Erythroblast (primary cell): Measurements from ENCODE around the gene SPATS2.

Experiments used
- GATA1 ChIP-seq: IDR thresholded peaks from 2 replicates; pipeline ENCODE4 v1.6.1; 2011; ENCODE audit warnings: low read depth, mild to moderate bottlenecking, control low read depth, low read length, moderate library complexity
- POLR2A ChIP-seq: IDR thresholded peaks from 2 replicates; pipeline ENCODE4 v1.6.1; 2011; ENCODE audit warnings: mild to moderate bottlenecking, low read length

GRCh38 chr12:49349266-49349665 is 18.0 kb upstream of the SPATS2 start:
- no peak for TF ChIP-seq POLR2A
- TF ChIP-seq GATA1 = no peak
